ENCODE results near the gene ELN. TPM values are rescaled to one million over a fixed set of nuclear protein-coding genes. Genes with fewer than 3 reads are reported as not detected.

ELN gene
- polyA plus RNA-seq, 1 donor: 54.4 TPM

DNA sequence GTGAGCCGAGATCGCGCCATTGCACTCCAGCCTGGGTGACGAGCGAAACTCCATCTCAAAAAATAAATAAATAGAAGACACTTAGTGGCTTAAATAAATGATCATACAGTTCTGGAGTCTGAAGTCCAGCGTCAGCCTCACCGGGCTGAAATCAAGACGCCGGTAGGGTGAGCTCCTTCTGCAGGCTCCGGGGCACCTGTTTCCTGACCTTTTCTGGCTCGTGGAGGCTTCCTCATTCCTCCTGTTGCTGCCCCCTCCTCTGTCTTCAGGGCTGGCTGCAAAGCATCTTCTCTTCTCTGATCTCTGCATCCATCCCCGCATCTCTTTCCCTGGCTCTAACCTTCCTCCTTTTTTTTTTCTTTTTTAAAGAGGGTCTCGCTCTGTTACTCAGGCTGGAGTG is 88.4 kb downstream of the ELN start:
- Histone ChIP-seq H3K4me1 (ENCODE audit: control insufficient read depth, insufficient read depth, low read length) (no peaks in the 10 kb centered on the region), H3K27ac (ENCODE audit: low read length) (no peak overlapping the region), H3K4me3 (ENCODE audit: low read length) (no peak overlapping the region), H3K27me3 (ENCODE audit: control insufficient read depth, insufficient read depth, low read length) (no peaks in the 10 kb centered on the region), H3K9me3 (ENCODE audit: control insufficient read depth, low read depth, low read length) (no peaks in the 10 kb centered on the region), H3K36me3 (ENCODE audit: control insufficient read depth, insufficient read depth, low read length) (peaks cover 27% of the 10 kb centered on the region)
- no peak for DNase-seq
- WGBS (ENCODE audit: insufficient coverage, low lambda C conversion rate): 86% methylated on average over 2 of the region's 13 CpGs

Other genes starting within 250 kb of the ELN start
- gene CLDN4, start 197.2 kb upstream of the ELN start, polyA plus RNA-seq: 395 TPM
- 7.6 TPM for gene METTL27, start 185.7 kb upstream of the ELN start, polyA plus RNA-seq
- gene TMEM270, start 167.0 kb upstream of the ELN start, polyA plus RNA-seq: 0.10 TPM
- 10.2 TPM for gene LIMK1, start 55.6 kb downstream of the ELN start, polyA plus RNA-seq
- 208 TPM for gene EIF4H, start 146.2 kb downstream of the ELN start, polyA plus RNA-seq
- gene LAT2, start 181.8 kb downstream of the ELN start, polyA plus RNA-seq: 4.0 TPM
- gene RFC2, start 226.2 kb downstream of the ELN start, polyA plus RNA-seq: 19.5 TPM